H7 (cell line): Measurements from ENCODE around the gene ITSN1. TPM values are rescaled to one million over a fixed set of nuclear protein-coding genes. Genes with fewer than 3 reads are reported as not detected.

Source experiments
- DNase-seq: peaks from one replicate; pipeline ENCODE4 v3.0.0; 2012
- H3K27me3 ChIP-seq: 2 replicates; pipeline ENCODE4 v1.6.0; 2011; ENCODE audit warnings: mild to moderate bottlenecking, low read length; ENCODE audit not compliant: control insufficient read depth, insufficient read depth
- H3K36me3 ChIP-seq: replicated peaks from 2 replicates; pipeline ENCODE4 v1.5.1; 2011; ENCODE audit warnings: low read length; ENCODE audit not compliant: control insufficient read depth, insufficient read depth
- H3K4me3 ChIP-seq: 2 replicates; pipeline ENCODE4 v1.5.1; 2011; ENCODE audit warnings: low read depth, mild to moderate bottlenecking, control low read depth, low read length, moderate library complexity; ENCODE audit not compliant: insufficient read depth
- total RNA-seq: library from RNA; depleted of rRNA; stranded (reverse); fragments of >200 nt; shearing (Covaris generic); gene quantifications from 2 replicates; pipeline ENCODE4 v1.2.3, GENCODE V29; 2014

Gene ITSN1
- total RNA-seq, 1 experiment from 2014 or later = 44.3 TPM

DNA sequence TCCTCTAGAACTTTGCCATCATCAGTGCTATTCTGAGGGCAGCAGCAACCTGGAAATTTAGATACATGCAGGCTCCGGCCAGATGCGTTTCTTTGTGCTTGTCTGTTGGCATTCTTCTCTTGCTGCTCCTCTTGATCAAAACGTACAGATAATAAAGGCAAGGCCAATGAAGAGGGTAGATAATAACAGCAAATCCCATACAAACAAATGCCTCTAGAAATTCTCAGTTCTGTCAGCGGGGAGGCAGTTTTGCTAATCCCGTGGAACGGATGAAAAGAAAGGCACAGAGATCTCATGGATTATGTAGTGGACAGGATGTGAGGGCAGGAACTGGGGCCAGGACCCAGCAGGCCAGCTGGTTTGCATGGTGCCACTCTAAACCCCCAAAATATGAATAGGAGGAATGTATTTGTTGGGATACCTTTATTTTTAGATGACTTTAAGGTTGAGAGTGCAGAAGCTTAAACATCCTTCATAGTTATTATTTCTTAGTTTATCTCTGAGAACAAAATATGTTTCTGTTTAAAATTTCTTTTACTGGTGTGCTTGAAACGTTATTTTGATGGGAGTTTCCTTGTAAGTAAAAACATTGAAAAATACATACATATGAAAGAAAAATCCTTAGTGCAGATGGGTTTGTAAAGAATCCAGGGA, 1.5 kb downstream of the ITSN1 start:
- H3K36me3 ChIP-seq = no peaks in the 10 kb centered on the region
- no peak for DNase-seq
- H3K4me3 ChIP-seq = peak overlapping the region; percentile 81
- H3K27me3 ChIP-seq = no peaks in the 10 kb centered on the region

DNA sequence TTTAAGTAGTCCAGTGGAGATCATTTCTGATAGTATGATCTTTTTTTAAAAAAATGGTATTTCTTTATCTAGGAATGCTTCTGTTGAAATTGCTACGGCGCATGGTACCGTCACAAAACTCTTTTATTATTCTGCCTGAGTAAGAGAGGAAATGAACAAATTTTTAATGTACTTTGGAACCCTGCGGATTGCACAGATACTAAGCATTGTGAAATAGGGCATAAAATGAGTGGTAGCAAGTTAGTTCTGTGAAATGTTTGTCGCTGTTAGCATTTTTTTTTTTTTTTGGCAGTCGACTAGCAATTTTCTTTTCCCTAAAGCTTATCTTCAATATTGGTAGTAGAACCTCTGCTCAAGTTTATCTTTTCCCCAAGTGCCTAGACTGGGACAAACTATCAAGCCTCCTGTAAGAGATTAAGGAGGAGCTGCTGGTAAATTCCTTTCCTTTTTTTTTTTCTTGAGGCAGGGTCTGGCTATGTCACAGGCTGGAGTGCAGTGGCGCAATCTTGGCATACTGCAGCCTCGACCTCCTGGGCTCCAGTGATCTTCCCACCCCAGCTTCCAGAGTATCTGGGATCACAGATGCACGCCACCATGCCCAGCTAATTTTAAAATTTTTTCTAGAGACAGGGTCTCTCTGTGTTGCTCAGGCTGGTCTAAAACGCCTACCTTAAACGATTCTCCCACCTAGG, 2.2 kb downstream of the ITSN1 start:
- DNase-seq = no peak
- no peaks in the 10 kb centered on the region for H3K27me3 ChIP-seq
- no peaks in the 10 kb centered on the region for H3K36me3 ChIP-seq
- no peak overlapping the region for H3K4me3 ChIP-seq

DNA sequence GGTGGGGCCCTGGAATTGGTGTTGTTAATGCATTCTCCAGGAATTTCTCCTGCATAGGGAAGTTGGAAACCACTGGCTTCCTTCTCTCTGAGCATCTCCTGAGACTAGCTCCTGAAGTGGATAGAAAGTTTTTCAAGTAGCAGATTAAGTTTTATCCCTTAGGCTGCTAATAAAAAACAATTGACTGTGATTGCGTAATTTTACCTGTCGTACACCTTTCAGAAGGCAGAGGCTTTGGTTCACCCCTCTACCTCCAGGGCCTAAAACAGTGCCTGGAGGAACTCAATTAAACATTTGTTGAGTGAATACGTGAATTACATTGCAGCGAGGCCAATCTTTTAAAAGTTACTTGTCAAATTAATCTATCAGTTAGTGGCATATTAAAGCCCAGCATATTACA, 3.4 kb downstream of the ITSN1 start:
- Histone ChIP-seq H3K4me3 (no peak overlapping the region), H3K27me3 (no peaks in the 10 kb centered on the region), H3K36me3 (no peaks in the 10 kb centered on the region)
- DNase-seq = no peak

DNA sequence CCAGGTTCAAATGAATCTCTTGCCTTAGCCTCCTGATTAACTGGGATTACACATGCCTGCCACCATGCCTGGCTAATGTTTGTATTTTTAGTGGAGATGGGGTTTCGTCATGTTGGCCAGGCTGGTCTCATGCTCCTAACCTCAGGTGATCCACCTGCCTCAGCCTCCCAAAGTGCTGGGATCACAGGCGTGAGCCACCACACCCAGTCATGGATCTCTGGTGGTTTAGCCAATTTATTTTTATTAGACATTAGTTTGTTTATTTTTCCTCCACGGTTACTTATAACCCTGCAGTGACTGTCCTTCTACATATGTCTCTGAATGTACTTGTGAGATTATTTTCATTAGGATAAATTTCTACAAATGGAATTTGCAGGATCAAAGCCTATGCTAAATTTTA, 5.3 kb downstream of the ITSN1 start:
- H3K27me3 ChIP-seq = no peaks in the 10 kb centered on the region
- no peak for DNase-seq

DNA sequence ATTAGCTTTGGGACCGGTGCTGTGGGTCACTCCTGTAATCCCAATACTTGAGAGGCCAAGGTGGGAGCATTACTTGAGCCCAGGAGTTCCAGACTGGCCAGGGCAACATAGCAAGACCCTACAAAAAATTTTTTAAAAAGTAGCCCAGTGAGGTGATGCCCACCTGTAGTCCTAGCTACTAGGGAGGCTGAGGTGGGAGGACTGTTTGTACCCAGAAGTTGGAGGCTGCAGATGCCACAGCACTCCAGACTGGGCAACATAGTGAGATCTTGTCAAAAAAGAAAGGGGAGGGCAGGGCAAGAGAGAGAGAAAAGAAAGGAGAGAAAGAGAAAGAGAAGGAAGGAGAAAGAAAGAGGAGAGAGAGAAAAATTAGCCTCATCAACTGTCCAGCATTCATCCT, 6.3 kb downstream of the ITSN1 start:
- no peaks in the 10 kb centered on the region for H3K36me3 ChIP-seq
- no peak overlapping the region for H3K4me3 ChIP-seq
- DNase-seq = no peak
- no peaks in the 10 kb centered on the region for H3K27me3 ChIP-seq

More for the DNA sequence above, 5.3 kb downstream of the ITSN1 start:
- Histone ChIP-seq H3K4me3 (no peak overlapping the region), H3K36me3 (no peaks in the 10 kb centered on the region)

DNA sequence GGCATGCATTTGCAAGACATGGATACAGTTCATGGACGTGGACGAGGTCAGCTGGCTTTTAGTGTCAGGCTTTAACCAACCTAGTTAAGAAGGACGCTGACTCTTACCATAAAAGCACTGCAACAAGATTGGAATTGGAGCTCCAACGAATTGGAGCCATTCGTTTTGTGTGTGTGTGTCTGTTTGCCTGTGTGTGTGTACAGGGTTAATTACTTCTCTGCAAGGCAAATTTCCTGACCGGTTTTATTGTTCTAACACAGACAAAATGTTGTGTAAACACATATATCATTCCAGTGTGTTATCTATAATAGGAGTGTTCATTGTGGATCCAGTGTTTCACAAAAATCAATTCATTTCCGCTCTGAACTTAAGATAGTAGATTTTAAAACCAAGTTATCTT, 7.9 kb downstream of the ITSN1 start:
- Histone ChIP-seq H3K36me3 (no peaks in the 10 kb centered on the region), H3K4me3 (no peak overlapping the region), H3K27me3 (no peaks in the 10 kb centered on the region)
- no peak for DNase-seq

DNA sequence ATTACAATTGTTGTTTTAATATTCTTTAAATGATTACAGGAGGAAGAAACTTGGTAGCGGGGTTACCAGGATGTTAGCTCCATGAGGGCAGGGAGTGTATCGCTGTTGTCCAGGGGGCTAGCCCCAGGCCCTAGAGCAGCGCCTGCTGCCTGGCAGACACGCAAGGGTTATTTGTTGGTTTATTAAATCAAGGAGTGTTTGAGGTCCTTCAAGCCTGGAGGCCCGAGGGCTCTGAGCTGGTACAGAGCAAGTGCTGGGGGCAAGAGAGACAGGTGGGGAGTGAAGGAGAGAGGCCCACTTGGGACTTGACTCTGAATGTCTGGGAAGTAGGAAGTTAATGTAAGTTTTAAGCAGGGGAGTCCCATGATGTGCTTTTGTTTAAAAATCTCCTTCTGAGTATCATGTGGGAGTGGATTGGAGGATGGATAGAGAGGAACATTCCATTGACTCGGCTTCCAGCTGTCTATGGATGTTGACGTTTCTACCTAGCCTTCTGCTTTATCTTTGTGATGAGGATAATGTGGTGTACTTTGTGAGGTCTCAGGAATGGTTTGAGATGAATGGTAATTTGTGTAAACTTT, 8.7 kb downstream of the ITSN1 start:
- no peaks in the 10 kb centered on the region for H3K36me3 ChIP-seq
- no peak for DNase-seq
- H3K27me3 ChIP-seq = no peaks in the 10 kb centered on the region
- no peak overlapping the region for H3K4me3 ChIP-seq

DNA sequence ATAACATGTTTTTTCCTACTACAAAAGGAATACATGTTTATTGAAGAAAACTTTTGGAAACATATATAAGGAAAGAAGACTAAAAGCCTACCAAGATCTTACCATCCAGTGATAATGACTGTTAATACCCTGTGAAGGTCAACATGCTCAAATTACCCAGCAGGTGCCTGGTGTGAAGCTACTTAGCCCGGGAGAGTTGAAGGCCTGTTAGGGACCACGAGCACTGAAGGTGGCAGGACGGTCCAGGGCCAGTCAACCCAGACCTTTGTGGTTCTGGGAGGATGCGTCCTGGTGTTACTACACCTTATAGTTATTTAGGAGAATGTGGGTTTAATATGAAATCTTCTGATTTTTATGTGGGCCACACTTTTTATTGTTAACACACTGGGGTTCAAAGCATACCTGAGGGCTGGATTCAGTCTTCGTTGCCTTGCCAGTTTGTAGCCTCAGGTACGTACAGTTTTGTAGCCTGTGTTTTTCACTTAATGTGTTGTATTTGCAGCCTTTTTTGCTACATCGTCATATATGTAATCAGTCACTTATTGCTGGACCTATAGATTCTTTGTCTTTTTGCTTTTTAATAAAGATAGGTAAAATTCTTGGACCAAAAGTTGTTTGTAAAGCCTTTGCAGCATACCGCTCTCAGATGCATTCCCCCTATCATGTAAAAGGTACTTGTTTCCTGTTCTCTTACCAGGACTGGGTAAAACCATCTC, 9.8 kb downstream of the ITSN1 start:
- Histone ChIP-seq H3K36me3 (no peaks in the 10 kb centered on the region), H3K27me3 (no peaks in the 10 kb centered on the region), H3K4me3 (no peak overlapping the region)
- no peak for DNase-seq

DNA sequence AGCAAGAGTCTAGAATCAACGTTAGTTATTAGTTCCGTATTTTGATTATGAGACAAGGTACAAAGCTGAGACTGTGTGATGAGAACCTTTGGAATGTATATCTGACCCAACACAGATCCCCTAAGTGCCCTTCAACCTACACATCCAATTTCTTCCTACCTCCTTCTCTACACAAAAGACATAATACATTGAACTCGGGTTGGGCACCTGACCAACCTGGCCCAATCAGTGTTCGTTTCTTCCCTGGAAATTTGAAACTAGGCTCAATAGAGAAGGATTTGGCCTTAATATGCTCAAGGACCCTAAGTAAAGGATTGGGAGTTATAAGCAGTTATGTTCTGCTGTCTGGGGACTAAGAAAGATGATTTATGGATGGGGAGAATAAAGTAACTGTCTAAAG, 12.1 kb downstream of the ITSN1 start:
- Histone ChIP-seq H3K27me3 (no peaks in the 10 kb centered on the region), H3K36me3 (no peaks in the 10 kb centered on the region), H3K4me3 (no peak overlapping the region)
- no peak for DNase-seq

DNA sequence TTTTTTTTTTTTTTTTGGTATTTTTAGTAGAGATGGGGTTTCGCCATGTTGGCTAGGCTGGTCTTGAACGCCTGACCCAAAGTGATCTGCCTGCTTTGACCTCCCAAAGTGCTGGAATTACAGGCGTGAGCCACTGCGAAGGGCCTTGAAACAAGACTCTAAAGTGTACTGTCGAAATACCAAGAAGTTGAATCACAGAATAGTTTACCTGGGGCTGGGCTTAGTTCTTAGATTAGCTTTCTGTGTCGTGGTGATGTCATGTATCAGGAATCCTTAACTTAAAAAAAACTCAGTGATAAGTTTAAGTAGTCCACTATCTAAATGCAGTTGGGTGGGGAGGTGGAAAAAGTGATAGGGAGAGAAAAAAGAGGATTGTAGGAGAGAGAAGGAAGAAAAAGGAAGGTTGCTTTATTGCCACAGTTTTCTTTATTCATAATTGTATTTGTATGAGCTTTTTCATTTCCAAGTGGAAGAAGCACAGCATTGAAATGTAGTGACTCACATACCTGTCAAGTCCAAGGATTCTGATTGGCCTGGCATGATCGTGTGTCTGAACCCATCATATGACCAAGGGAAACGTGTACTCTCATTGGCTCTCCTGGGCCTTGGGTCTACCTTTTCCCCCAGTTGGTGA, 13.4 kb downstream of the ITSN1 start:
- H3K36me3 ChIP-seq = no peaks in the 10 kb centered on the region
- H3K4me3 ChIP-seq = no peak overlapping the region
- DNase-seq = no peak
- no peaks in the 10 kb centered on the region for H3K27me3 ChIP-seq

DNA sequence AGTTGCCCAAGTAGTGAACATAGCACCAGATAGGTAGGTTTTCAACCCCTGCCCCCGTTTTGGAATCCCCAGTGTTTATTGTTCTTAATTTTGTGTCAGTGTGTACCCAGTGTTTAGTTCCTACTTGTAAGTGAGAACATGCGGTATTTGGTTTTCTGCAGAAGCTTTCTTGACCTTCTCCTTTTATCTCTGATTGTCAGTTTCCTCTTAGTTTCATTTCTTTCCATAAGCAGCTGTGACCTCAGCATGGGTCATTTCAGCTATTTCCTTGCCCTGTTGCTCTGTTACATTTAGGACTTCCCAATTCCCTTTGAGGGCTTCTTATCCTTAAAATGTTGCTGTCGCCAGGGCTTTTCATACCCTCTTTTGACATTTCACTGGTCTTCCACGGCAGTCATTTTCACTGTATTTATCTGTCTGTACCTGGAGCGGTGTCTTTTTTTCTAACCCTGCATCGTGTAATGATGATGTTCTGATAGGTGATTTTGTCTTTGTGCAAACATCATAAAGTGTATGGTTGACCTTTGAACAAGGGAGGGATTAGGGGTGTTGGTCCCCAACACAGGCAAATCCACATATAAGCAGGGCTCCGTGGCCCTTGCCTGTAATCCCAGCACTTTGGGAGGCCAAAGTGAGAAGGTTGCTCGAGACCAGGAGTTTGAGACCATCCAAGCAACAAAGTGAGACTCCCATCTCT, 15.0 kb downstream of the ITSN1 start:
- no peaks in the 10 kb centered on the region for H3K36me3 ChIP-seq
- DNase-seq = no peak
- no peak overlapping the region for H3K4me3 ChIP-seq
- H3K27me3 ChIP-seq = no peaks in the 10 kb centered on the region

DNA sequence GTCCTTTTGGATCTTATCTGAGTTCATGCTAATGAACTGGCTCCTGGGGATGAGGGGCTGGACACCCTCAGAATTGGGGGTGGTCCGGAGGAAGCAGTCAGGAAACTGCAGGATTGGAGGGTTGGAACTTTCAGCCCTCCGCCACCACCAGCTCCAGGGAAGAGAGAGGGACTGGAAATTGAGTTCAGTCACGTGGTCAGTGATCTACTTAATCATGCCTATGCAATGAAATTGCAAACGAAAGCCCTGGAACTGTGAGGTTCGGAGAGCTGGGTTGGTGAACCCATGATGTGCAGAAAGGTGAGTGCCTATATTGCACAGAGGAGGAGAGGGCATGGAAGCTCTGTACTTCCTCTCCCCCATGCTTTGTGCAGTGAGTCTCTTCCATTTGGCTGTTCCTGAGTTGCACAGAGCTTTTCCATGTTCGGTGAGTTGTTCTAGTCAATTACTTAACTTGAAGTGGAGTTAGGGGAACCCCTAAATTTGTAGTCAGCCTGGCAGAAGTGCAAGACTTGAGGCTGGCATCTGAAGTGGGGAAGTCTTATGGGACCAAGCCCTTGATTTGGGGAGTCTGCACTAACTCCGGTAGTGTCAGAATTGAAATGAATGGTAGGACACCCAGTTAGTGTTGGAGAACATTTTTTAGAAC, 16.7 kb downstream of the ITSN1 start:
- no peaks in the 10 kb centered on the region for H3K27me3 ChIP-seq
- no peak for DNase-seq
- H3K36me3 ChIP-seq = no peaks in the 10 kb centered on the region
- no peak overlapping the region for H3K4me3 ChIP-seq

DNA sequence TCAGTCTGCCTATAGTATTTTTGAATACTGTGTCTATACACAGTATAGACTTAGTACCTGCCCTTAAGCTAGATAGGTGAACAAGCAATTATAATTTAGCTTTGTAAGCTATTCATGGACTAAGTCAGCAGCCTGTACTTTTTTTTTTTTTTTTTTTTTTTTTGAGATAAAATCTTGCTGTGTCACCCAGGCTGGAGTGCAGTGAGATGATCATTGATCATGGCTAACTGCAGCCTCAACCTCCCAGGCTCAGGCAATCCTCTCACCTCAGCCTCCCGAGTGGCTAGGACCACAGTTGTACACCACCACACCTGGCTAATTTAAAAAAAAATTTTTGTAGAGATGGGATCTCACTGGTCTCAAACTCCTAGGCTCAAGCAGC, 17.3 kb downstream of the ITSN1 start:
- Histone ChIP-seq H3K4me3 (no peak overlapping the region), H3K27me3 (no peaks in the 10 kb centered on the region), H3K36me3 (no peaks in the 10 kb centered on the region)
- no peak for DNase-seq

DNA sequence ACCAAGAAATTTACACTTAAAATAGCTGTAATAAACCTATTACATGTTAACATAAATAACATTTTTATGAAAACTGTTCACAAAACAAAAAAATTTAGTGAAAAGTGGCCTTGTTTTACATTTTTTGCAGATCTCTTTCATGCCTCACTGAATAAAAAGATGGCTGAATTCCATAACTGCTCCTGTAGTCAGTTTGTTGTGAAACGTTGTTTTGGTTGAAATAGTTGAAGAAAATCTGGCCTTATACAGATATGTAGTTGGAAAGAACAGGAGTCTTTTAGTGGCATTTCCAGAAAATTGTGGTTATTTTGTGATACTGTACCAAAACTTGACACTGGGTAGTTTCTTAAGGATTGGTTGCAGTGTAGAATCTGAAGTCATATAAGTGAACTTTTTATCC, 18.1 kb downstream of the ITSN1 start:
- Histone ChIP-seq H3K4me3 (no peak overlapping the region), H3K27me3 (no peaks in the 10 kb centered on the region), H3K36me3 (no peaks in the 10 kb centered on the region)
- DNase-seq = no peak
